HTR-8/SVneo (cell line): Measurements from ENCODE around the gene RUNX1.
"Not testable (repeated sequence)": the region's sequence is repeated elsewhere in the genome, so short reads cannot be mapped to it uniquely, and the experiment has no call there.

Source experiments
- DNase-seq: peaks from one replicate; pipeline ENCODE4 v3.0.0; 2011; ENCODE audit warnings: low spot score, mixed read lengths; ENCODE audit not compliant: insufficient read length
- FAIRE-seq: peaks from 2 replicates; lab custom pipeline; 2011; peaks lifted over from hg19 to GRCh38; lab: Jason Lieb, UNC

Gene RUNX1

GRCh38 chr21:34997294-34997693 lies 51.8 kb downstream of the RUNX1 start:
- DNase-seq (no peak), FAIRE-seq (no peak)

GRCh38 chr21:34996304-34997101 lies 52.6 kb downstream of the RUNX1 start:
- DNase-seq (no peak), FAIRE-seq (no peak)

- no peak for DNase-seq
- FAIRE-seq = no peak
Measured at GRCh38 chr21:34995979-34996303, 53.2 kb downstream of the RUNX1 start.

GRCh38 chr21:34994766-34995631 lies 54.1 kb downstream of the RUNX1 start:
- no peak for FAIRE-seq

GRCh38 chr21:34993521-34993921 lies 55.6 kb downstream of the RUNX1 start:
- DNase-seq = not testable (repeated sequence)
- FAIRE-seq = peak; percentile 97

More at GRCh38 chr21:34994766-34995631, 54.1 kb downstream of the RUNX1 start:
- DNase-seq = no peak

- DNase-seq = no peak
- no peak for FAIRE-seq
Measured at GRCh38 chr21:34992736-34993398, 56.2 kb downstream of the RUNX1 start.

- FAIRE-seq (no peak), DNase-seq (no peak)
Measured at GRCh38 chr21:34992180-34992579, 56.9 kb downstream of the RUNX1 start.

GRCh38 chr21:34991366-34991957 lies 57.6 kb downstream of the RUNX1 start:
- no peak for FAIRE-seq
- DNase-seq = no peak

- DNase-seq (no peak), FAIRE-seq (no peak)
Measured at GRCh38 chr21:34990842-34991241, 58.3 kb downstream of the RUNX1 start.

- no peak for DNase-seq
- FAIRE-seq = no peak
Measured at GRCh38 chr21:34989337-34990151, 59.6 kb downstream of the RUNX1 start.

GRCh38 chr21:34988625-34989024 lies 60.5 kb downstream of the RUNX1 start:
- DNase-seq (no peak), FAIRE-seq (no peak)

GRCh38 chr21:34988139-34988538 lies 61.0 kb downstream of the RUNX1 start:
- no peak for FAIRE-seq
- DNase-seq = no peak

GRCh38 chr21:34987501-34988072 lies 61.5 kb downstream of the RUNX1 start:
- DNase-seq = no peak
- no peak for FAIRE-seq

- FAIRE-seq (no peak), DNase-seq (peak; percentile 23)
Measured at GRCh38 chr21:34986561-34987500, 62.3 kb downstream of the RUNX1 start.

- no peak for FAIRE-seq
Measured at GRCh38 chr21:34984356-34985058, 64.6 kb downstream of the RUNX1 start.

GRCh38 chr21:34983680-34984086 lies 65.4 kb downstream of the RUNX1 start:
- FAIRE-seq (no peak), DNase-seq (no peak)

More at GRCh38 chr21:34984356-34985058, 64.6 kb downstream of the RUNX1 start:
- no peak for DNase-seq

GRCh38 chr21:34981791-34982190 lies 67.3 kb downstream of the RUNX1 start:
- DNase-seq (no peak), FAIRE-seq (no peak)
